22Rv1 (cell line): ENCODE data around the gene FEV.

Experiments
- CTCF ChIP-seq: fragments of 450-650 bp; IDR thresholded peaks from 2 replicates; pipeline ENCODE4 v1.5.1; 2017; ENCODE audit warnings: mild to moderate bottlenecking
- ZFX ChIP-seq: fragments of 450-650 bp; IDR thresholded peaks from 2 replicates; pipeline ENCODE4 v1.6.1; 2017; ENCODE audit warnings: antibody characterized with exemption, borderline replicate concordance

GRCh38 chr2:218995972-218996711, 11.2 kb upstream of the FEV start:
- TF ChIP-seq CTCF (peak; percentile 97), ZFX (no peak)
